Measurements from ENCODE around the gene TMEM258. TPM values are rescaled to one million over a fixed set of nuclear protein-coding genes. Genes with fewer than 3 reads are reported as not detected.

TMEM258 gene
- total RNA-seq, 1 experiment from 2014 or later = 142 TPM

- DNase-seq (ENCODE audit: low read depth, low spot score) = no peak
- in situ Hi-C loops (cut with HindIII; ENCODE audit: low pct_unique_long_range_greater_than_20kb, low sequenced_read_pairs) = no loop called here
Observed at GRCh38 chr11:61754534-61755482, 37.6 kb downstream of the TMEM258 start.

- in situ Hi-C loops (cut with HindIII; ENCODE audit: low pct_unique_long_range_greater_than_20kb, low sequenced_read_pairs) = no loop called here
- no peak for DNase-seq (ENCODE audit: low read depth, low spot score)
Observed at GRCh38 chr11:61753672-61754071, 38.7 kb downstream of the TMEM258 start.

- in situ Hi-C loops (cut with HindIII; ENCODE audit: low pct_unique_long_range_greater_than_20kb, low sequenced_read_pairs) = no loop called here
- DNase-seq (ENCODE audit: low read depth, low spot score) = no peak
Observed at GRCh38 chr11:61752925-61753521, 39.4 kb downstream of the TMEM258 start.

- in situ Hi-C loops (cut with HindIII; ENCODE audit: low pct_unique_long_range_greater_than_20kb, low sequenced_read_pairs) = no loop called here
- DNase-seq (ENCODE audit: low read depth, low spot score) = peak; percentile 38
Observed at GRCh38 chr11:61752117-61752924, 40.1 kb downstream of the TMEM258 start, which contains the start of gene MYRF. Gene MYRF, plus strand, starts transcription at chr11:61752636. Its CDS starts 109 bp downstream, at chr11:61752745.

GRCh38 chr11:61751384-61751783, 41.0 kb downstream of the TMEM258 start:
- in situ Hi-C loops (cut with HindIII; ENCODE audit: low pct_unique_long_range_greater_than_20kb, low sequenced_read_pairs) = no loop called here
- no peak for DNase-seq (ENCODE audit: low read depth, low spot score)

- DNase-seq (ENCODE audit: low read depth, low spot score) = no peak
- in situ Hi-C loops (cut with HindIII; ENCODE audit: low pct_unique_long_range_greater_than_20kb, low sequenced_read_pairs) = no loop called here
Observed at GRCh38 chr11:61750631-61751273, 41.6 kb downstream of the TMEM258 start.

- in situ Hi-C loops (cut with HindIII; ENCODE audit: low pct_unique_long_range_greater_than_20kb, low sequenced_read_pairs) = no loop called here
- DNase-seq (ENCODE audit: low read depth, low spot score) = peak; percentile 50
Observed at GRCh38 chr11:61749591-61750217, 42.7 kb downstream of the TMEM258 start.

- in situ Hi-C loops (cut with HindIII; ENCODE audit: low pct_unique_long_range_greater_than_20kb, low sequenced_read_pairs) = no loop called here
- DNase-seq (ENCODE audit: low read depth, low spot score) = no peak
Observed at GRCh38 chr11:61747967-61748285, 44.5 kb downstream of the TMEM258 start.

GRCh38 chr11:61747192-61747966, 45.0 kb downstream of the TMEM258 start:
- DNase-seq (ENCODE audit: low read depth, low spot score) = peak; percentile 58
- in situ Hi-C loops (cut with HindIII; ENCODE audit: low pct_unique_long_range_greater_than_20kb, low sequenced_read_pairs) = no loop called here

- in situ Hi-C loops (cut with HindIII; ENCODE audit: low pct_unique_long_range_greater_than_20kb, low sequenced_read_pairs) = no loop called here
- DNase-seq (ENCODE audit: low read depth, low spot score) = no peak
Observed at GRCh38 chr11:61746442-61747191, 45.8 kb downstream of the TMEM258 start.

- DNase-seq (ENCODE audit: low read depth, low spot score) = no peak
- in situ Hi-C loops (cut with HindIII; ENCODE audit: low pct_unique_long_range_greater_than_20kb, low sequenced_read_pairs) = no loop called here
Observed at GRCh38 chr11:61745781-61746441, 46.5 kb downstream of the TMEM258 start.

GRCh38 chr11:61744609-61745156, 47.7 kb downstream of the TMEM258 start:
- DNase-seq (ENCODE audit: low read depth, low spot score) = no peak
- in situ Hi-C loops (cut with HindIII; ENCODE audit: low pct_unique_long_range_greater_than_20kb, low sequenced_read_pairs) = no loop called here

- DNase-seq (ENCODE audit: low read depth, low spot score) = no peak
- in situ Hi-C loops (cut with HindIII; ENCODE audit: low pct_unique_long_range_greater_than_20kb, low sequenced_read_pairs) = no loop called here
Observed at GRCh38 chr11:61744181-61744580, 48.2 kb downstream of the TMEM258 start.

GRCh38 chr11:61743486-61744095, 48.8 kb downstream of the TMEM258 start:
- no peak for DNase-seq (ENCODE audit: low read depth, low spot score)
- in situ Hi-C loops (cut with HindIII; ENCODE audit: low pct_unique_long_range_greater_than_20kb, low sequenced_read_pairs) = no loop called here

GRCh38 chr11:61742391-61742790, 50.0 kb downstream of the TMEM258 start:
- in situ Hi-C loops (cut with HindIII; ENCODE audit: low pct_unique_long_range_greater_than_20kb, low sequenced_read_pairs) = no loop called here
- DNase-seq (ENCODE audit: low read depth, low spot score) = no peak
